HFF-Myc (cell line): ENCODE results near the gene ACBD4.

Experiments used
- DNase-seq: peaks from one replicate; pipeline ENCODE4 v3.0.0-alpha.2; 2011; ENCODE audit warnings: low read depth; ENCODE audit errors: extremely low read depth
- H3K4me3 ChIP-seq: replicated peaks from 2 replicates; pipeline ENCODE4 v1.5.1; 2011; ENCODE audit warnings: low read depth, mild to moderate bottlenecking, control low read depth, low read length
- CTCF ChIP-seq: IDR thresholded peaks from 2 replicates; pipeline ENCODE4 v1.5.1; 2012; ENCODE audit warnings: mild to moderate bottlenecking, low read depth, low read length, control low read depth; ENCODE audit errors: missing control alignments

ACBD4 gene

GRCh38 chr17:45090711-45091110 lies 44.8 kb upstream of the ACBD4 start:
- no peak for DNase-seq
- H3K4me3 ChIP-seq = no peak overlapping the region
- TF ChIP-seq CTCF = no peak

GRCh38 chr17:45091778-45092425 lies 43.6 kb upstream of the ACBD4 start:
- no peak overlapping the region for H3K4me3 ChIP-seq
- no peak for TF ChIP-seq CTCF
- no peak for DNase-seq

- peak; percentile 94 for DNase-seq
- no peak for TF ChIP-seq CTCF
- H3K4me3 ChIP-seq = no peak overlapping the region
Measured at GRCh38 chr17:45092911-45093430, 42.5 kb upstream of the ACBD4 start.

- no peak for DNase-seq
- no peak overlapping the region for H3K4me3 ChIP-seq
- TF ChIP-seq CTCF = no peak
Measured at GRCh38 chr17:45093444-45094110, 41.9 kb upstream of the ACBD4 start.

- no peak for DNase-seq
- no peak overlapping the region for H3K4me3 ChIP-seq
- TF ChIP-seq CTCF = peak; percentile 66
Measured at GRCh38 chr17:45096141-45096540, 39.3 kb upstream of the ACBD4 start.

GRCh38 chr17:45096926-45097325 lies 38.6 kb upstream of the ACBD4 start:
- TF ChIP-seq CTCF = no peak
- no peak for DNase-seq
- H3K4me3 ChIP-seq = no peak overlapping the region
